GM13977 (cell line): Measurements from ENCODE around the gene NHLH2.

Experiments
- DNase-seq: peaks from one replicate; pipeline ENCODE4 v3.0.0; 2012; ENCODE audit warnings: low spot score
- CTCF ChIP-seq: IDR thresholded peaks from 2 replicates; pipeline ENCODE4 v1.5.1; 2012; ENCODE audit warnings: mild to moderate bottlenecking, control low read depth; ENCODE audit not compliant: insufficient read depth; ENCODE audit errors: extremely low read depth, missing control alignments
- in situ Hi-C: fragments of 300-500 bp; cut with MboI; formaldehyde crosslinking; loops from one replicate; pipeline ENCODE4 v1.12.0; 2022; ENCODE audit warnings: low sequenced_read_pairs, low pct_unique_long_range_greater_than_20kb, mixed read lengths, inconsistent platforms; ENCODE audit not compliant: unreplicated experiment

Gene NHLH2

GRCh38 chr1:115796897-115797296, 44.0 kb downstream of the NHLH2 start:
- DNase-seq = no peak
- in situ Hi-C loops = no loop called here

GRCh38 chr1:115796036-115796435, 44.9 kb downstream of the NHLH2 start:
- no peak for DNase-seq
- in situ Hi-C loops = no loop called here
- no peak for TF ChIP-seq CTCF

More at GRCh38 chr1:115796897-115797296, 44.0 kb downstream of the NHLH2 start:
- TF ChIP-seq CTCF = no peak

- no peak for DNase-seq
- in situ Hi-C loops = no loop called here
- TF ChIP-seq CTCF = no peak
These were observed 45.8 kb downstream of the NHLH2 start for GRCh38 chr1:115794976-115795639.

- TF ChIP-seq CTCF = no peak
- in situ Hi-C loops = no loop called here
- DNase-seq = no peak
These were observed 47.8 kb downstream of the NHLH2 start for GRCh38 chr1:115793162-115793561.

- in situ Hi-C loops = no loop called here
- DNase-seq = no peak
- TF ChIP-seq CTCF = no peak
These were observed 49.1 kb downstream of the NHLH2 start for GRCh38 chr1:115791816-115792215.

- no peak for TF ChIP-seq CTCF
- in situ Hi-C loops = no loop called here
- DNase-seq = no peak
These were observed 50.1 kb downstream of the NHLH2 start for GRCh38 chr1:115790846-115791245.
